ENCODE results near the gene CUBN. TPM values are rescaled to one million over a fixed set of nuclear protein-coding genes. Genes with fewer than 3 reads are reported as not detected.
A peak's percentile ranks its signal among the peaks of the same experiment; 100 is the strongest.

CUBN gene
- total RNA-seq, 1 experiment from 2014 or later = 1.3 TPM

DNA sequence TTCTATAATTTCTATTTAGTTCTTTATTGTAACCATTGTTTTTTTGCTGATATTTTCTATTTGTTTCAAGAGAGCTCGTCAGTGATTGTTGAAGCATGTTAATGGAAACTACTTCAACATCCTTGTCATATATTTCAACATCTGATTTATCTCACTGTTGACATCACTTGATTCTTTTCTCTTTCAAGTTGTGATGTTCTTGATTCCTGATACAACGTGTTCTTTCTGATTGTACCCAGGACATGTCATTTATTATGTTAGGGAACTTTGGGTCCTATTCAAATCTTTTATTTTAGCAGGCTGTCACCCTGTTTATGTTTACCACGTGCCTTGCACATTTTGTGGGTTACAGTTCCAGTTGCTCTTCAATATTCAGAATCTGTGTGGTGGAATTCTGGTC, 232.6 kb downstream of the CUBN start:
- no peaks in the 10 kb centered on the region for H3K27me3 ChIP-seq (ENCODE audit: control insufficient read depth, insufficient read depth, low read length)
- POLR2A ChIA-PET = interaction anchor here (0.6 kb wide), 1 partner anchor 345 kb away, joined by 4 read pairs; no protein-coding TSS in a partner anchor
- DNase-seq (ENCODE audit: low read depth, low spot score) = no peak
- in situ Hi-C loops (cut with HindIII; ENCODE audit: low pct_unique_long_range_greater_than_20kb, low sequenced_read_pairs) = no loop called here
- no peaks in the 10 kb centered on the region; the same call in 1 of the 2 replicates for H3K36me3 ChIP-seq (ENCODE audit: control insufficient read depth, insufficient read depth, low read length)
- TF ChIP-seq, protein P1, sequence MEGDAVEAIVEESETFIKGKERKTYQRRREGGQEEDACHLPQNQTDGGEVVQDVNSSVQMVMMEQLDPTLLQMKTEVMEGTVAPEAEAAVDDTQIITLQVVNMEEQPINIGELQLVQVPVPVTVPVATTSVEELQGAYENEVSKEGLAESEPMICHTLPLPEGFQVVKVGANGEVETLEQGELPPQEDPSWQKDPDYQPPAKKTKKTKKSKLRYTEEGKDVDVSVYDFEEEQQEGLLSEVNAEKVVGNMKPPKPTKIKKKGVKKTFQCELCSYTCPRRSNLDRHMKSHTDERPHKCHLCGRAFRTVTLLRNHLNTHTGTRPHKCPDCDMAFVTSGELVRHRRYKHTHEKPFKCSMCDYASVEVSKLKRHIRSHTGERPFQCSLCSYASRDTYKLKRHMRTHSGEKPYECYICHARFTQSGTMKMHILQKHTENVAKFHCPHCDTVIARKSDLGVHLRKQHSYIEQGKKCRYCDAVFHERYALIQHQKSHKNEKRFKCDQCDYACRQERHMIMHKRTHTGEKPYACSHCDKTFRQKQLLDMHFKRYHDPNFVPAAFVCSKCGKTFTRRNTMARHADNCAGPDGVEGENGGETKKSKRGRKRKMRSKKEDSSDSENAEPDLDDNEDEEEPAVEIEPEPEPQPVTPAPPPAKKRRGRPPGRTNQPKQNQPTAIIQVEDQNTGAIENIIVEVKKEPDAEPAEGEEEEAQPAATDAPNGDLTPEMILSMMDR (IDR thresholded peaks at IDR 0.05) = no peak
- TF ChIP-seq POLR2AphosphoS5 (IDR thresholded peaks at IDR 0.05; ENCODE audit: low read depth, low read length) (no peak), SIN3A (IDR thresholded peaks at IDR 0.05; ENCODE audit: borderline replicate concordance, insufficient read depth, low read depth, low read length) (no peak), TCF7L2 (IDR thresholded peaks at IDR 0.05; ENCODE audit: low read depth, low read length) (no peak)
- TF ChIP-seq, protein P2, sequence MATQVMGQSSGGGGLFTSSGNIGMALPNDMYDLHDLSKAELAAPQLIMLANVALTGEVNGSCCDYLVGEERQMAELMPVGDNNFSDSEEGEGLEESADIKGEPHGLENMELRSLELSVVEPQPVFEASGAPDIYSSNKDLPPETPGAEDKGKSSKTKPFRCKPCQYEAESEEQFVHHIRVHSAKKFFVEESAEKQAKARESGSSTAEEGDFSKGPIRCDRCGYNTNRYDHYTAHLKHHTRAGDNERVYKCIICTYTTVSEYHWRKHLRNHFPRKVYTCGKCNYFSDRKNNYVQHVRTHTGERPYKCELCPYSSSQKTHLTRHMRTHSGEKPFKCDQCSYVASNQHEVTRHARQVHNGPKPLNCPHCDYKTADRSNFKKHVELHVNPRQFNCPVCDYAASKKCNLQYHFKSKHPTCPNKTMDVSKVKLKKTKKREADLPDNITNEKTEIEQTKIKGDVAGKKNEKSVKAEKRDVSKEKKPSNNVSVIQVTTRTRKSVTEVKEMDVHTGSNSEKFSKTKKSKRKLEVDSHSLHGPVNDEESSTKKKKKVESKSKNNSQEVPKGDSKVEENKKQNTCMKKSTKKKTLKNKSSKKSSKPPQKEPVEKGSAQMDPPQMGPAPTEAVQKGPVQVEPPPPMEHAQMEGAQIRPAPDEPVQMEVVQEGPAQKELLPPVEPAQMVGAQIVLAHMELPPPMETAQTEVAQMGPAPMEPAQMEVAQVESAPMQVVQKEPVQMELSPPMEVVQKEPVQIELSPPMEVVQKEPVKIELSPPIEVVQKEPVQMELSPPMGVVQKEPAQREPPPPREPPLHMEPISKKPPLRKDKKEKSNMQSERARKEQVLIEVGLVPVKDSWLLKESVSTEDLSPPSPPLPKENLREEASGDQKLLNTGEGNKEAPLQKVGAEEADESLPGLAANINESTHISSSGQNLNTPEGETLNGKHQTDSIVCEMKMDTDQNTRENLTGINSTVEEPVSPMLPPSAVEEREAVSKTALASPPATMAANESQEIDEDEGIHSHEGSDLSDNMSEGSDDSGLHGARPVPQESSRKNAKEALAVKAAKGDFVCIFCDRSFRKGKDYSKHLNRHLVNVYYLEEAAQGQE (IDR thresholded peaks at IDR 0.05; ENCODE audit: insufficient read depth in 1 of 2, low read depth in 2 of 2, low read length in 1 of 2) = no peak
- no peak for ATAC-seq
- H3K4me1 ChIP-seq (ENCODE audit: control insufficient read depth, insufficient read depth, low read length) = peaks cover 19% of the 10 kb centered on the region
- intact Hi-C loops (cut with micrococcal nuclease; ENCODE audit: unreplicated experiment) = no loop called here
- BruUV-seq (replicated peaks) = no TSS peak
- CTCF ChIA-PET = no interaction called here
- peak overlapping the region; percentile 72; the same call in 1 of the 2 replicates for H3K27ac ChIP-seq (ENCODE audit: low read length)
- peaks cover 20% of the 10 kb centered on the region; the same call in 1 of the 2 replicates for H3K9me3 ChIP-seq (ENCODE audit: control insufficient read depth, insufficient read depth, low read depth, low read length)
- no peak overlapping the region for H3K4me3 ChIP-seq (ENCODE audit: low read depth in 2 of 2, low read length in 2 of 2)

DNA sequence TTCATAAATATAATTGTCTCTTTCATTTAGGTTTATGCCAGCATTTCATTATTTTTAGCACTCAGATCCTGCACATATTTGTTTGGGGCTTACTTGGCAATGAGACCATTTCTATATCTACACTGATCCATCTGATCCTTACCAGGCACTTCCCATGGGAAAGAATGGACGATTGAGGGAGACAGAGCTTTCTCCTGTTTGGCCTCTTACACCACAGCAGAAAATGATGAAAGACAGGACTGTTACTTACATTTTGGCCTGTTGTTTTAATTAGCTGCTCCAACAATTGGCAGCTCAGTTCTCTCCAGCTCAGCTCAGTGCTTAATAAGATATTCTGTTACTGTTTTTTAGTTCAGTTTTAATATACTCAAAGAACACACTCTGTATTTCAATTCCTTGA, 234.8 kb downstream of the CUBN start:
- H3K36me3 ChIP-seq (ENCODE audit: control insufficient read depth, insufficient read depth, low read length) = no peaks in the 10 kb centered on the region; the same call in 1 of the 2 replicates
- no peak overlapping the region for H3K4me3 ChIP-seq (ENCODE audit: low read depth in 2 of 2, low read length in 2 of 2)
- in situ Hi-C loops (cut with HindIII; ENCODE audit: low pct_unique_long_range_greater_than_20kb, low sequenced_read_pairs) (no loop called here), intact Hi-C loops (cut with micrococcal nuclease; ENCODE audit: unreplicated experiment) (loop anchor here (5.0 kb wide), 4 partner anchors 53 to 217 kb away; no protein-coding TSS in a partner anchor)
- ATAC-seq = no peak
- TF ChIP-seq POLR2AphosphoS5 (IDR thresholded peaks at IDR 0.05; ENCODE audit: low read depth, low read length) = no peak
- TF ChIP-seq, protein P2 (IDR thresholded peaks at IDR 0.05; ENCODE audit: insufficient read depth in 1 of 2, low read depth in 2 of 2, low read length in 1 of 2) = no peak
- no peak for TF ChIP-seq SIN3A (IDR thresholded peaks at IDR 0.05; ENCODE audit: borderline replicate concordance, insufficient read depth, low read depth, low read length)
- TF ChIP-seq, protein P1 (IDR thresholded peaks at IDR 0.05) = no peak
- no peak for TF ChIP-seq TCF7L2 (IDR thresholded peaks at IDR 0.05; ENCODE audit: low read depth, low read length)
- POLR2A ChIA-PET = no interaction called here
- H3K27ac ChIP-seq (ENCODE audit: low read length) = peak overlapping the region; percentile 96; the same call in 1 of the 2 replicates
- no peak for DNase-seq (ENCODE audit: low read depth, low spot score)
- H3K9me3 ChIP-seq (ENCODE audit: control insufficient read depth, insufficient read depth, low read depth, low read length) = peaks cover 17% of the 10 kb centered on the region; the same call in 1 of the 2 replicates
- H3K4me1 ChIP-seq (ENCODE audit: control insufficient read depth, insufficient read depth, low read length) = peaks cover 37% of the 10 kb centered on the region
- no TSS peak for BruUV-seq (replicated peaks)
- CTCF ChIA-PET = no interaction called here
- no peaks in the 10 kb centered on the region for H3K27me3 ChIP-seq (ENCODE audit: control insufficient read depth, insufficient read depth, low read length)

Measured in Panc1 (cell line).